HG03460 (cell line): ENCODE measurements around the gene IQGAP3.

ENCODE experiments used
- ATAC-seq: cut with Tn5 transposase; IDR thresholded peaks from one replicate; pipeline ENCODE4 v1.9.1; 2021; ENCODE audit not compliant: unreplicated experiment

The IQGAP3 gene

GRCh38 chr1:156484480-156485058 lies 87.8 kb downstream of the IQGAP3 start:
- no peak for ATAC-seq

GRCh38 chr1:156483397-156483796 lies 89.0 kb downstream of the IQGAP3 start:
- no peak for ATAC-seq

- ATAC-seq, result no peak
Observed at GRCh38 chr1:156482276-156482675, 90.1 kb downstream of the IQGAP3 start.

GRCh38 chr1:156481527-156481926 lies 90.8 kb downstream of the IQGAP3 start:
- no peak for ATAC-seq

- no peak for ATAC-seq
Observed at GRCh38 chr1:156480411-156481192, 91.8 kb downstream of the IQGAP3 start.

- ATAC-seq, result no peak
Observed at GRCh38 chr1:156480016-156480370, 92.4 kb downstream of the IQGAP3 start.

GRCh38 chr1:156479093-156480015 lies 93.0 kb downstream of the IQGAP3 start:
- ATAC-seq, result no peak

GRCh38 chr1:156478250-156478627 lies 94.1 kb downstream of the IQGAP3 start:
- ATAC-seq, result no peak

GRCh38 chr1:156477526-156478249 lies 94.7 kb downstream of the IQGAP3 start:
- no peak for ATAC-seq

- no peak for ATAC-seq
Observed at GRCh38 chr1:156476501-156477298, 95.7 kb downstream of the IQGAP3 start.

GRCh38 chr1:156475568-156476500 lies 96.5 kb downstream of the IQGAP3 start:
- no peak for ATAC-seq
